GM23338 (cell line): ENCODE results near the gene RIC3. TPM values are rescaled to one million over a fixed set of nuclear protein-coding genes. Genes with fewer than 3 reads are reported as not detected.
A peak's percentile ranks its signal among the peaks of the same experiment; 100 is the strongest.

Experiments
- ATAC-seq: fragments of 200-7000 bp; cut with Tn5 transposase; 3 replicates; pipeline ENCODE4 v1.9.1; 2020
- DNase-seq: peaks from one replicate; pipeline ENCODE4 v3.0.0-alpha.2; 2015; ENCODE audit warnings: low spot score
- H2AFZ ChIP-seq: fragments of 200-600 bp; sonication (generic); 2 replicates; pipeline ENCODE4 v1.8.0; 2016; ENCODE audit warnings: antibody characterized with exemption, mild to moderate bottlenecking, moderate library complexity
- H3F3A ChIP-seq: fragments of 200-600 bp; sonication (generic); replicated peaks from 2 replicates; pipeline ENCODE4 v1.8.0; 2017; ENCODE audit warnings: antibody characterized with exemption, mixed run types, low read depth
- H3K27ac ChIP-seq: fragments of 200-600 bp; sonication (generic); 2 replicates; pipeline ENCODE4 v1.6.1; 2016; ENCODE audit warnings: low read depth
- H3K27me3 ChIP-seq: fragments of 200-600 bp; sonication (generic); 2 replicates; pipeline ENCODE4 v1.8.0; 2016; ENCODE audit warnings: mild to moderate bottlenecking, mixed run types, moderate library complexity; ENCODE audit not compliant: insufficient read depth
- H3K36me3 ChIP-seq: fragments of 200-600 bp; sonication (generic); 2 replicates; pipeline ENCODE4 v1.8.0; 2016; ENCODE audit warnings: mild to moderate bottlenecking; ENCODE audit not compliant: insufficient read depth
- H3K4me1 ChIP-seq: fragments of 200-600 bp; sonication (generic); 2 replicates; pipeline ENCODE4 v1.8.0; 2016; ENCODE audit warnings: mild to moderate bottlenecking, moderate library complexity; ENCODE audit not compliant: insufficient read depth
- H3K4me2 ChIP-seq: fragments of 200-600 bp; sonication (generic); 2 replicates; pipeline ENCODE4 v1.7.1; 2017; ENCODE audit warnings: mixed run types
- H3K4me3 ChIP-seq: fragments of 200-600 bp; sonication (generic); 2 replicates; pipeline ENCODE4 v1.6.1; 2016; ENCODE audit warnings: mixed run types
- H3K79me2 ChIP-seq: fragments of 200-600 bp; sonication (generic); replicated peaks from 2 replicates; pipeline ENCODE4 v1.8.0; 2017; ENCODE audit warnings: mild to moderate bottlenecking; ENCODE audit not compliant: insufficient read depth
- H3K9me2 ChIP-seq: fragments of 200-600 bp; sonication (generic); 2 replicates; pipeline ENCODE4 v1.8.0; 2017; ENCODE audit not compliant: insufficient read depth
- H4K20me1 ChIP-seq: fragments of 200-600 bp; sonication (generic); replicated peaks from 2 replicates; pipeline ENCODE4 v1.8.0; 2017; ENCODE audit warnings: mild to moderate bottlenecking; ENCODE audit not compliant: insufficient read depth
- H3K27ac Mint-ChIP-seq: 2 replicates; pipeline ENCODE4 v1.8.0; 2020; ENCODE audit warnings: inconsistent platforms, mild to moderate bottlenecking, moderate library complexity, mixed read lengths
- H3K27me3 Mint-ChIP-seq: 3 replicates; pipeline ENCODE4 v1.8.0; 2022; ENCODE audit warnings: low read depth, mild to moderate bottlenecking, moderate library complexity, mixed read lengths, inconsistent platforms; ENCODE audit not compliant: insufficient read depth, poor library complexity
- H3K36me3 Mint-ChIP-seq: 3 replicates; pipeline ENCODE4 v1.8.0; 2021; ENCODE audit warnings: low read depth, mild to moderate bottlenecking, inconsistent platforms, moderate library complexity, mixed read lengths
- H3K4me1 Mint-ChIP-seq: 3 replicates; pipeline ENCODE4 v1.8.0; 2020; ENCODE audit warnings: mild to moderate bottlenecking, inconsistent platforms, mixed read lengths
- H3K4me3 Mint-ChIP-seq: 3 replicates; pipeline ENCODE4 v1.8.0; 2021; ENCODE audit warnings: moderate library complexity, mild to moderate bottlenecking, inconsistent platforms, mixed read lengths
- H3K9me3 Mint-ChIP-seq: 3 replicates; pipeline ENCODE4 v1.8.0; 2020; ENCODE audit warnings: moderate library complexity, mild to moderate bottlenecking, inconsistent platforms, mixed read lengths
- ETS1 ChIP-seq: IDR thresholded peaks from 2 replicates; pipeline ENCODE4 v1.6.1; 2016; ENCODE audit warnings: antibody characterized with exemption
- JUNB ChIP-seq: IDR thresholded peaks from one replicate; pipeline ENCODE4 v1.6.1; 2016; ENCODE audit warnings: antibody characterized with exemption; ENCODE audit not compliant: unreplicated experiment
- NANOG ChIP-seq: IDR thresholded peaks from 2 replicates; pipeline ENCODE4 v1.6.1; 2016; ENCODE audit warnings: antibody characterized with exemption, borderline replicate concordance
- POLR2AphosphoS5 ChIP-seq: IDR thresholded peaks from 2 replicates; pipeline ENCODE4 v1.6.1; 2016; ENCODE audit warnings: antibody characterized with exemption, low read depth
- REST ChIP-seq: IDR thresholded peaks from one replicate; pipeline ENCODE4 v1.6.1; 2018; ENCODE audit warnings: antibody characterized with exemption; ENCODE audit not compliant: unreplicated experiment
- STAT1 ChIP-seq: IDR thresholded peaks from one replicate; pipeline ENCODE4 v1.6.1; 2016; ENCODE audit warnings: antibody characterized with exemption; ENCODE audit not compliant: unreplicated experiment
- ZNF114 ChIP-seq: fragments of 250-450 bp; sonication (Bioruptor Pico); IDR thresholded peaks from 2 replicates; pipeline ENCODE4 v1.5.0; 2020; ENCODE audit warnings: mild to moderate bottlenecking, moderate library complexity
- polyA plus RNA-seq: library from polyadenylated mRNA; unstranded; fragments of >200 nt; fragmentation: Nextera tagmentation; extraction: Ambion mirVana; gene quantifications from 2 replicates; pipeline ENCODE4 v1.2.1, GENCODE V29; 2016
- total RNA-seq: library from RNA; depleted of rRNA; stranded (reverse); fragments of >200 nt; shearing (Covaris generic); gene quantifications from 2 replicates; pipeline ENCODE4 v1.2.3, GENCODE V29; 2014

Gene RIC3
- total and polyA plus RNA-seq, 2 experiments from 2014 or later = 17.8 to 21.3 TPM

GRCh38 chr11:8081591-8082250 is 87.1 kb downstream of the RIC3 start (continued):
- no peak for TF ChIP-seq JUNB
- TF ChIP-seq ETS1 = no peak
- TF ChIP-seq REST = no peak
- no peak for TF ChIP-seq ZNF114 (CRISPR knock-in tag)
- TF ChIP-seq NANOG = no peak

GRCh38 chr11:8080674-8081590 is 87.9 kb downstream of the RIC3 start, which contains the start of gene TUB:
TSS of gene TUB (plus strand) at chr11:8081211. CDS start at chr11:8081511, 300 bp downstream.
- H3K9me2 ChIP-seq = no peaks in the 10 kb centered on the region; the same call in 1 of the 2 replicates
- no peaks in the 10 kb centered on the region for H3K36me3 ChIP-seq
- ATAC-seq (peak; percentile 52), DNase-seq (peak; percentile 86)
- H3K4me3 ChIP-seq = peak within 1 kb of the TSS; percentile 69
- Mint-ChIP-seq H3K36me3 (no peaks in the 10 kb centered on the region), H3K4me1 (peaks cover 45% of the 10 kb centered on the region), H3K27me3 (peaks cover 30% of the 10 kb centered on the region), H3K9me3 (no peaks in the 10 kb centered on the region), H3K4me3 (peak within 1 kb of the TSS; percentile 75), H3K27ac (no peak within 1 kb of the TSS)
- 0 out of 2 replicates have a peak, but pooled peaks cover 3% of the 10 kb centered on the region for H3F3A ChIP-seq
- H3K4me1 ChIP-seq = peaks cover 39% of the 10 kb centered on the region
- TF ChIP-seq STAT1 (no peak), POLR2AphosphoS5 (peak; percentile 37; the same call in 1 of the 2 replicates)
- no peak within 1 kb of the TSS for H3K27ac ChIP-seq
- H3K79me2 ChIP-seq = peaks cover 16% of the 10 kb centered on the region
- H2AFZ ChIP-seq = peak within 1 kb of the TSS; percentile 98
- H3K27me3 ChIP-seq = peaks cover 26% of the 10 kb centered on the region
- H4K20me1 ChIP-seq = peaks cover 10% of the 10 kb centered on the region
- H3K4me2 ChIP-seq = peak within 1 kb of the TSS; percentile 90
